ENCODE results near the gene LY6G6F. TPM values are rescaled to one million over a fixed set of nuclear protein-coding genes. Genes with fewer than 3 reads are reported as not detected.

LY6G6F gene
- polyA plus RNA-seq, 2 of the 4 experiments (the other 2 are of a cell fraction) = not detected

GRCh38 chr6:31669676-31670075, 37.0 kb upstream of the LY6G6F start, which contains the start of gene LY6G5B:
TSS of gene LY6G5B (plus strand) at chr6:31669976. CDS start at chr6:31670951, 975 bp downstream.
- POLR2A ChIA-PET = no interaction called here
- Histone ChIP-seq H3K9me3 (no peaks in the 10 kb centered on the region), H3K27ac (no peak within 1 kb of the TSS), H3K4me2 (no peak within 1 kb of the TSS), H3K4me3 (no peak within 1 kb of the TSS), H3K4me1 (peaks cover 8% of the 10 kb centered on the region; the same call in 1 of the 3 replicates)
- ATAC-seq (no peak), FAIRE-seq (no peak), DNase-seq (ENCODE audit: low read depth in 1 of 2, low spot score in 1 of 2) (no peak)
- CTCF ChIA-PET = interaction anchor here (1.2 to 2.1 kb wide), 4 partner anchors 21 to 283 kb away, joined by 3 to 5 read pairs (median 4); partner anchors contain the start of gene ATP6V1G2
- 90% methylated on average over 8 of the region's 8 CpGs for WGBS (ENCODE audit: missing lambda C conversion rate)
- TF ChIP-seq EHMT2 (IDR thresholded peaks at IDR 0.05; ENCODE audit: low read depth) = no peak
- TF ChIP-seq JUN (IDR thresholded peaks at IDR 0.05) = no peak
- no peak for TF ChIP-seq EP300 (IDR thresholded peaks at IDR 0.05)
- TF ChIP-seq CEBPB (IDR thresholded peaks at IDR 0.05) = no peak
- no peak for TF ChIP-seq HMGXB4 (CRISPR knock-in tag; IDR thresholded peaks at IDR 0.05; ENCODE audit: borderline replicate concordance)
- no peak for TF ChIP-seq EHF (CRISPR knock-in tag; IDR thresholded peaks at IDR 0.05)
- TF ChIP-seq HDAC2 (IDR thresholded peaks at IDR 0.05) = no peak
- no peak for TF ChIP-seq PBX3 (IDR thresholded peaks at IDR 0.05)
- TF ChIP-seq ATOH8 (CRISPR knock-in tag; IDR thresholded peaks at IDR 0.05; ENCODE audit: low read depth) = no peak
- no peak for TF ChIP-seq POLR2AphosphoS2 (conservative IDR thresholded peaks at IDR 0.05; ENCODE audit: low read length)
- TF ChIP-seq KDM5A (IDR thresholded peaks at IDR 0.05) = no peak
- no peak for TF ChIP-seq MAX (IDR thresholded peaks at IDR 0.05)
- TF ChIP-seq ELK1 (IDR thresholded peaks at IDR 0.05; ENCODE audit: low read depth, low read length) = no peak
- TF ChIP-seq CHD4 (IDR thresholded peaks at IDR 0.05; ENCODE audit: borderline replicate concordance) = no peak
- no peak for TF ChIP-seq RARB (CRISPR knock-in tag; IDR thresholded peaks at IDR 0.05)

GRCh38 chr6:31676322-31676903, 30.3 kb upstream of the LY6G6F start:
- Histone ChIP-seq H3K4me3 (no peak overlapping the region), H3K9me3 (no peaks in the 10 kb centered on the region), H3K4me2 (peak overlapping the region; percentile 47; the same call in 2 of the 3 replicates), H3K4me1 (peaks cover 8% of the 10 kb centered on the region; the same call in 1 of the 3 replicates), H3K27ac (peak overlapping the region; percentile 21 to 34; a peak in 2 of 6 replicates)
- ATAC-seq (no peak), DNase-seq (ENCODE audit: low read depth in 1 of 2, low spot score in 1 of 2) (no peak), FAIRE-seq (no peak)
- ChIA-PET POLR2A (no interaction called here), CTCF (no interaction called here)
- TF ChIP-seq ZFP36 (IDR thresholded peaks at IDR 0.05; ENCODE audit: borderline replicate concordance, partially characterized antibody) (no peak), CHD4 (IDR thresholded peaks at IDR 0.05; ENCODE audit: borderline replicate concordance) (no peak), MAFK (IDR thresholded peaks at IDR 0.05; ENCODE audit: partially characterized antibody) (no peak), HMGXB4 (CRISPR knock-in tag; IDR thresholded peaks at IDR 0.05; ENCODE audit: borderline replicate concordance) (no peak), MAX (IDR thresholded peaks at IDR 0.05) (no peak), CEBPB (IDR thresholded peaks at IDR 0.05) (no peak), ZSCAN20 (CRISPR knock-in tag; IDR thresholded peaks at IDR 0.05) (no peak), FOSB (CRISPR knock-in tag; IDR thresholded peaks at IDR 0.05) (no peak), TFCP2L1 (CRISPR knock-in tag; IDR thresholded peaks at IDR 0.05) (no peak), HOXB13 (CRISPR knock-in tag; IDR thresholded peaks at IDR 0.05; ENCODE audit: low read depth) (no peak), ZC3H11A (IDR thresholded peaks at IDR 0.05) (no peak), RAD21 (conservative IDR thresholded peaks at IDR 0.05 in 1 of 2, IDR thresholded peaks at IDR 0.05 in 1 of 2) (no peak), REST (IDR thresholded peaks at IDR 0.05) (no peak)
- 67% methylated on average over 4 of the region's 4 CpGs for WGBS (ENCODE audit: missing lambda C conversion rate)
